ENCODE results near the gene ADAP1.

The ADAP1 gene

GRCh38 chr7:855686-856369 lies 98.7 kb downstream of the ADAP1 start:
- H3K79me2 ChIP-seq (ENCODE audit: insufficient read depth, low read length), result no peaks in the 10 kb centered on the region
- H2AFZ ChIP-seq (ENCODE audit: low read length), result no peak overlapping the region
- H3K27me3 ChIP-seq (ENCODE audit: insufficient read depth, low read length, poor library complexity, severe bottlenecking), result no peaks in the 10 kb centered on the region
- TF ChIP-seq CTCF (conservative IDR thresholded peaks at IDR 0.05; ENCODE audit: low read length) (no peak), EZH2phosphoT487 (IDR thresholded peaks at IDR 0.05; ENCODE audit: borderline replicate concordance) (no peak)
- no peaks in the 10 kb centered on the region for H3K9me3 ChIP-seq (ENCODE audit: insufficient read depth, low read depth, low read length)
- no peaks in the 10 kb centered on the region for H3K4me1 ChIP-seq (ENCODE audit: insufficient read depth, low read length, poor library complexity, severe bottlenecking)
- no peaks in the 10 kb centered on the region for H3K9me2 ChIP-seq (replicated peaks; ENCODE audit: low read depth, low read length)
- no peaks in the 10 kb centered on the region for H3F3A ChIP-seq (ENCODE audit: low read depth)
- no peak overlapping the region for H3K9ac ChIP-seq (ENCODE audit: low read depth, low read length, poor library complexity, severe bottlenecking)
- no peak overlapping the region for H3K4me3 ChIP-seq (ENCODE audit: low read length, poor library complexity, severe bottlenecking)
- no peaks in the 10 kb centered on the region for H4K20me1 ChIP-seq (ENCODE audit: insufficient read depth, low read length, poor library complexity, severe bottlenecking)
- peaks cover 80% of the 10 kb centered on the region; the same call in 1 of the 2 replicates for H3K36me3 ChIP-seq (ENCODE audit: insufficient read depth, low read length)
- H3K4me2 ChIP-seq (ENCODE audit: low read depth, low read length, poor library complexity, severe bottlenecking), result no peak overlapping the region

DNA sequence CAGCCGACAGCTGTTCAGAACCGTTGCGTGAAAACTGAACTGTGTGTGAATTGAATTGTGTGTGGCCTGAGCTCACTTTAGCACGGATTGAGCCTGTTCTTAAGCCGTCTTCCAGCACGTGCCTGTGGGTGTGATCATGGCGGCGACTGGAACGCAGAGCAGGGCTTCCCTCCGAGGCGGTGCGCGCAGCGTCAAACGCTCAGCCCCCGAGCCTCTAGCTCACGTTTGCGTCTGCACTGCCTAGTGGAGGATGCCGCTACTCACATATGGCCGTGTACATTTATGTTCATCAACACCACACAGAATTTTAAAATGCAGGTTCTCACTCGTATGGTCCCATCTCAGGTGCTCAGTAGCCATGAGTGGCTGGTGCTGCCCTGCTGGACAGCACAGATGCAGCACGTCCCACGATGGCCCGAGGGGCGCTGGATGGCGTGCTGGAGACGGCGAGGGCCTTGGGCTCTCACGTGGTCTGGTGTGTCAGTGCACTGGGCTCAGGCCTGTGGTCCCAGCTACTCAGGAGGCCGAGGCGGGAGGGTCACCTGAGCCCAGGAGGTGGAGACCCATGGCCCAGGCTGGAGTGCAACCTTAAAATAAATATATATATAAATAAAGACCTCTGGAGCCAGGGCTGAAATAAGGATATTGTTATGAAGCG lies 100.2 kb downstream of the ADAP1 start:
- no peaks in the 10 kb centered on the region for H3K9me2 ChIP-seq (replicated peaks; ENCODE audit: low read depth, low read length)

GRCh38 chr7:853366-854117 lies 100.9 kb downstream of the ADAP1 start:
- Histone ChIP-seq H3K4me2 (ENCODE audit: low read depth, low read length, poor library complexity, severe bottlenecking) (no peak overlapping the region), H3K79me2 (ENCODE audit: insufficient read depth, low read length) (no peaks in the 10 kb centered on the region), H3K9ac (ENCODE audit: low read depth, low read length, poor library complexity, severe bottlenecking) (no peak overlapping the region), H2AFZ (ENCODE audit: low read length) (no peak overlapping the region), H3K27me3 (ENCODE audit: insufficient read depth, low read length, poor library complexity, severe bottlenecking) (no peaks in the 10 kb centered on the region), H3K9me3 (ENCODE audit: insufficient read depth, low read depth, low read length) (no peaks in the 10 kb centered on the region), H3K4me1 (ENCODE audit: insufficient read depth, low read length, poor library complexity, severe bottlenecking) (no peaks in the 10 kb centered on the region), H3K9me2 (replicated peaks; ENCODE audit: low read depth, low read length) (no peaks in the 10 kb centered on the region), H3K4me3 (ENCODE audit: low read length, poor library complexity, severe bottlenecking) (no peak overlapping the region), H3K36me3 (ENCODE audit: insufficient read depth, low read length) (peaks cover 73% of the 10 kb centered on the region; the same call in 1 of the 2 replicates), H3F3A (ENCODE audit: low read depth) (no peaks in the 10 kb centered on the region), H4K20me1 (ENCODE audit: insufficient read depth, low read length, poor library complexity, severe bottlenecking) (no peaks in the 10 kb centered on the region)
- TF ChIP-seq EZH2phosphoT487 (IDR thresholded peaks at IDR 0.05; ENCODE audit: borderline replicate concordance) (no peak), CTCF (conservative IDR thresholded peaks at IDR 0.05; ENCODE audit: low read length) (no peak)

More for the DNA sequence above, 100.2 kb downstream of the ADAP1 start:
- no peak overlapping the region for H3K4me2 ChIP-seq (ENCODE audit: low read depth, low read length, poor library complexity, severe bottlenecking)
- no peaks in the 10 kb centered on the region for H3F3A ChIP-seq (ENCODE audit: low read depth)
- no peak overlapping the region for H3K4me3 ChIP-seq (ENCODE audit: low read length, poor library complexity, severe bottlenecking)
- TF ChIP-seq EZH2phosphoT487 (IDR thresholded peaks at IDR 0.05; ENCODE audit: borderline replicate concordance) (no peak), CTCF (conservative IDR thresholded peaks at IDR 0.05; ENCODE audit: low read length) (no peak)
- no peaks in the 10 kb centered on the region for H4K20me1 ChIP-seq (ENCODE audit: insufficient read depth, low read length, poor library complexity, severe bottlenecking)
- no peaks in the 10 kb centered on the region for H3K4me1 ChIP-seq (ENCODE audit: insufficient read depth, low read length, poor library complexity, severe bottlenecking)
- no peak overlapping the region for H2AFZ ChIP-seq (ENCODE audit: low read length)
- H3K27me3 ChIP-seq (ENCODE audit: insufficient read depth, low read length, poor library complexity, severe bottlenecking), result no peaks in the 10 kb centered on the region
- H3K9me3 ChIP-seq (ENCODE audit: insufficient read depth, low read depth, low read length), result no peaks in the 10 kb centered on the region
- H3K79me2 ChIP-seq (ENCODE audit: insufficient read depth, low read length), result no peaks in the 10 kb centered on the region
- no peak overlapping the region for H3K9ac ChIP-seq (ENCODE audit: low read depth, low read length, poor library complexity, severe bottlenecking)
- peaks cover 75% of the 10 kb centered on the region; the same call in 1 of the 2 replicates for H3K36me3 ChIP-seq (ENCODE audit: insufficient read depth, low read length)

Measured in Loucy (cell line).